ENCODE data around the gene TAGLN. TPM values are rescaled to one million over a fixed set of nuclear protein-coding genes. Genes with fewer than 3 reads are reported as not detected.

The TAGLN gene
- total RNA-seq, 1 experiment from 2014 or later: 71.5 TPM

DNA sequence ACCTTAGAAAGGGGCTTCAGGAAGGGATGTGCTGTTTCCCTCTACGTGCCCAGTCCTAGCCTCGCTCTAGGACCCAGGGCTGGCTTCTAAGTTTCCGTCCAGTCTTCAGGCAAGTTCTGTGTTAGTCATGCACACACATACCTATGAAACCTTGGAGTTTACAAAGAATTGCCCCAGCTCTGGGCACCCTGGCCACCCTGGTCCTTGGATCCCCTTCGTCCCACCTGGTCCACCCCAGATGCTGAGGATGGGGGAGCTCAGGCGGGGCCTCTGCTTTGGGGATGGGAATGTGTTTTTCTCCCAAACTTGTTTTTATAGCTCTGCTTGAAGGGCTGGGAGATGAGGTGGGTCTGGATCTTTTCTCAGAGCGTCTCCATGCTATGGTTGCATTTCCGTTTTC, 2.2 kb upstream of the TAGLN start:
- ATAC-seq (no peak), DNase-seq (ENCODE audit: low spot score) (no peak)
- H3K9me3 Mint-ChIP-seq: no peaks in the 10 kb centered on the region
- CTCF ChIA-PET: interaction anchor here (0.7 to 5.9 kb wide), 10 partner anchors 12 to 454 kb away, joined by 3 to 48 read pairs (median 4); partner anchors contain the start of gene SIDT2
- no peaks in the 10 kb centered on the region for H3K36me3 Mint-ChIP-seq
- POLR2A ChIA-PET: interaction anchor here (0.5 to 2.0 kb wide), 2 partner anchors 15 to 18 kb away, joined by 5 to 10 read pairs; partner anchors contain the start of gene SIDT2
- H3K4me1 Mint-ChIP-seq: peaks cover 36% of the 10 kb centered on the region
- no peaks in the 10 kb centered on the region; the same call in 1 of the 2 replicates for H3K27me3 Mint-ChIP-seq (ENCODE audit: low read depth)
- peak overlapping the region; percentile 86; the same call in 1 of the 2 replicates for H3K27ac Mint-ChIP-seq
- TF ChIP-seq, protein P1, sequence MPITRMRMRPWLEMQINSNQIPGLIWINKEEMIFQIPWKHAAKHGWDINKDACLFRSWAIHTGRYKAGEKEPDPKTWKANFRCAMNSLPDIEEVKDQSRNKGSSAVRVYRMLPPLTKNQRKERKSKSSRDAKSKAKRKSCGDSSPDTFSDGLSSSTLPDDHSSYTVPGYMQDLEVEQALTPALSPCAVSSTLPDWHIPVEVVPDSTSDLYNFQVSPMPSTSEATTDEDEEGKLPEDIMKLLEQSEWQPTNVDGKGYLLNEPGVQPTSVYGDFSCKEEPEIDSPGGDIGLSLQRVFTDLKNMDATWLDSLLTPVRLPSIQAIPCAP (CRISPR knock-in tag; IDR thresholded peaks at IDR 0.05): no peak
- TF ChIP-seq ZNF138 (CRISPR knock-in tag; conservative IDR thresholded peaks at IDR 0.05) (no peak), ZNF232 (CRISPR knock-in tag; IDR thresholded peaks at IDR 0.05) (no peak)
- TF ChIP-seq, protein P2, sequence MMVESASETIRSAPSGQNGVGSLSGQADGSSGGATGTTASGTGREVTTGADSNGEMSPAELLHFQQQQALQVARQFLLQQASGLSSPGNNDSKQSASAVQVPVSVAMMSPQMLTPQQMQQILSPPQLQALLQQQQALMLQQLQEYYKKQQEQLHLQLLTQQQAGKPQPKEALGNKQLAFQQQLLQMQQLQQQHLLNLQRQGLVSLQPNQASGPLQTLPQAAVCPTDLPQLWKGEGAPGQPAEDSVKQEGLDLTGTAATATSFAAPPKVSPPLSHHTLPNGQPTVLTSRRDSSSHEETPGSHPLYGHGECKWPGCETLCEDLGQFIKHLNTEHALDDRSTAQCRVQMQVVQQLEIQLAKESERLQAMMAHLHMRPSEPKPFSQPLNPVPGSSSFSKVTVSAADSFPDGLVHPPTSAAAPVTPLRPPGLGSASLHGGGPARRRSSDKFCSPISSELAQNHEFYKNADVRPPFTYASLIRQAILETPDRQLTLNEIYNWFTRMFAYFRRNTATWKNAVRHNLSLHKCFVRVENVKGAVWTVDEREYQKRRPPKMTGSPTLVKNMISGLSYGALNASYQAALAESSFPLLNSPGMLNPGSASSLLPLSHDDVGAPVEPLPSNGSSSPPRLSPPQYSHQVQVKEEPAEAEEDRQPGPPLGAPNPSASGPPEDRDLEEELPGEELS (CRISPR knock-in tag; IDR thresholded peaks at IDR 0.05): no peak
- no peak overlapping the region for H3K4me3 Mint-ChIP-seq

DNA sequence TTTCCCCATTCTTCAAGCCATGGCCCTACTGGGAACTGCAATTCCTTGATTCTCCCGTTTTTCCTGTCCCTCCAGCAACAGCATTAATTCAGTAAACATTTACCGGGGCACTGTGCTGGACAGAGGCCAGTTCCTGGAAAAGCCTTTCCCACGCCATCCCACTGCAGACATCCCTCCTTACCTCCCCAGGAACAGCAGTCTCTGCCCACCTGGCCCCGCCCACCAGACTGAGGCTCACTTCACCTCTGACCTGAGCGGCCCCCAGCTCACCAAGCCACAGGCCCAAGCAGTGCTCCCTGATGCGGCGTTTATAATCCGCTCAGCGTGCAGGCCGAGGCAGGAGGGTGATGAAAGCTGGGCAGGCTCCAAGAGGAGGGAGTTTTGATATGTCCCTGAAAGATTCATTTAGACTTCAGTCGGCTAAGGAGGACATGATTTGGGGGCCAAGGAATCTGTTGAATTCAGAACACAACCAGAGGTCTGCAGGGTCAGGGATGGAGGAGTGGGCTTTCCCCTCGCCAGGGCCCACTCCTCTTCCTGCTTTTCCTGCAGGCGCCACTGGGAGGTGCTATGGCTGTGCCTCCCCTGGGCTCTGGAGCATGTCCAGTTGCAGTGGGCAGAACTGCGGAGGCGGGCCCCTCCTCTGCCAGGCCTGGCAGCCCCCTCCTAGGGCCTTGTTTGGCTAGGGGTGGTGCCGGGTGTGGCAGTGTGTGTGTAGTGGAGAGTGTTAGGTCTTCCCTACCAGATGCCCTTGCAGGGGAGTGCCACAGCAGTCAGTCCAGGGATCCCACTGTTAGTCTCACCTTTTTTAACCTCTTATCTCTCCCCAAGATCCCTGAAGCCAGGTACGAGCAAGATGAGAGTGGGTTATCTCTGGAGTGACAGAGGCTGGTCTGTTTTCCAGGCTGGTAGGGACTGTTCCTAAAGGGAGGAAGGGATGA, 1.4 kb upstream of the TAGLN start:
- Mint-ChIP-seq H3K27ac (peak overlapping the region; percentile 86), H3K4me1 (peaks cover 36% of the 10 kb centered on the region), H3K27me3 (ENCODE audit: low read depth) (no peaks in the 10 kb centered on the region; the same call in 1 of the 2 replicates), H3K36me3 (no peaks in the 10 kb centered on the region), H3K9me3 (no peaks in the 10 kb centered on the region), H3K4me3 (peak overlapping the region; percentile 25)
- POLR2A ChIA-PET: interaction anchor here (2.0 kb wide), 1 partner anchor 19 kb away, joined by 10 read pairs; the partner anchor contains the start of gene SIDT2
- TF ChIP-seq ETV6 (CRISPR knock-in tag; IDR thresholded peaks at IDR 0.05) (0 out of 2 replicates have a peak, but pooled peaks have one; percentile 42), FOXK1 (CRISPR knock-in tag; IDR thresholded peaks at IDR 0.05) (no peak), ZNF416 (CRISPR knock-in tag; IDR thresholded peaks at IDR 0.05) (0 out of 2 replicates have a peak, but pooled peaks have one; percentile 29), PRRX2 (CRISPR knock-in tag; IDR thresholded peaks at IDR 0.05) (0 out of 2 replicates have a peak, but pooled peaks have one; percentile 30), JUN (CRISPR knock-in tag; IDR thresholded peaks at IDR 0.05) (no peak), ZNF671 (CRISPR knock-in tag; IDR thresholded peaks at IDR 0.05) (0 out of 2 replicates have a peak, but pooled peaks have one; percentile 57), NFATC4 (CRISPR knock-in tag; IDR thresholded peaks at IDR 0.05) (peak; percentile 63; the same call in 1 of the 2 replicates), HMGXB4 (CRISPR knock-in tag; IDR thresholded peaks at IDR 0.05) (peak; percentile 65; the same call in 1 of the 2 replicates)
- TF ChIP-seq, protein P3, sequence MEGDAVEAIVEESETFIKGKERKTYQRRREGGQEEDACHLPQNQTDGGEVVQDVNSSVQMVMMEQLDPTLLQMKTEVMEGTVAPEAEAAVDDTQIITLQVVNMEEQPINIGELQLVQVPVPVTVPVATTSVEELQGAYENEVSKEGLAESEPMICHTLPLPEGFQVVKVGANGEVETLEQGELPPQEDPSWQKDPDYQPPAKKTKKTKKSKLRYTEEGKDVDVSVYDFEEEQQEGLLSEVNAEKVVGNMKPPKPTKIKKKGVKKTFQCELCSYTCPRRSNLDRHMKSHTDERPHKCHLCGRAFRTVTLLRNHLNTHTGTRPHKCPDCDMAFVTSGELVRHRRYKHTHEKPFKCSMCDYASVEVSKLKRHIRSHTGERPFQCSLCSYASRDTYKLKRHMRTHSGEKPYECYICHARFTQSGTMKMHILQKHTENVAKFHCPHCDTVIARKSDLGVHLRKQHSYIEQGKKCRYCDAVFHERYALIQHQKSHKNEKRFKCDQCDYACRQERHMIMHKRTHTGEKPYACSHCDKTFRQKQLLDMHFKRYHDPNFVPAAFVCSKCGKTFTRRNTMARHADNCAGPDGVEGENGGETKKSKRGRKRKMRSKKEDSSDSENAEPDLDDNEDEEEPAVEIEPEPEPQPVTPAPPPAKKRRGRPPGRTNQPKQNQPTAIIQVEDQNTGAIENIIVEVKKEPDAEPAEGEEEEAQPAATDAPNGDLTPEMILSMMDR (IDR thresholded peaks at IDR 0.05): peak; percentile 47
- TF ChIP-seq, protein P4, sequence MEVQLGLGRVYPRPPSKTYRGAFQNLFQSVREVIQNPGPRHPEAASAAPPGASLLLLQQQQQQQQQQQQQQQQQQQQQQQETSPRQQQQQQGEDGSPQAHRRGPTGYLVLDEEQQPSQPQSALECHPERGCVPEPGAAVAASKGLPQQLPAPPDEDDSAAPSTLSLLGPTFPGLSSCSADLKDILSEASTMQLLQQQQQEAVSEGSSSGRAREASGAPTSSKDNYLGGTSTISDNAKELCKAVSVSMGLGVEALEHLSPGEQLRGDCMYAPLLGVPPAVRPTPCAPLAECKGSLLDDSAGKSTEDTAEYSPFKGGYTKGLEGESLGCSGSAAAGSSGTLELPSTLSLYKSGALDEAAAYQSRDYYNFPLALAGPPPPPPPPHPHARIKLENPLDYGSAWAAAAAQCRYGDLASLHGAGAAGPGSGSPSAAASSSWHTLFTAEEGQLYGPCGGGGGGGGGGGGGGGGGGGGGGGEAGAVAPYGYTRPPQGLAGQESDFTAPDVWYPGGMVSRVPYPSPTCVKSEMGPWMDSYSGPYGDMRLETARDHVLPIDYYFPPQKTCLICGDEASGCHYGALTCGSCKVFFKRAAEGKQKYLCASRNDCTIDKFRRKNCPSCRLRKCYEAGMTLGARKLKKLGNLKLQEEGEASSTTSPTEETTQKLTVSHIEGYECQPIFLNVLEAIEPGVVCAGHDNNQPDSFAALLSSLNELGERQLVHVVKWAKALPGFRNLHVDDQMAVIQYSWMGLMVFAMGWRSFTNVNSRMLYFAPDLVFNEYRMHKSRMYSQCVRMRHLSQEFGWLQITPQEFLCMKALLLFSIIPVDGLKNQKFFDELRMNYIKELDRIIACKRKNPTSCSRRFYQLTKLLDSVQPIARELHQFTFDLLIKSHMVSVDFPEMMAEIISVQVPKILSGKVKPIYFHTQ (CRISPR knock-in tag; IDR thresholded peaks at IDR 0.05): no peak; the same call in 1 of the 2 replicates
- ATAC-seq: peak; percentile 62
- DNase-seq (ENCODE audit: low spot score): peak; percentile 86
- CTCF ChIA-PET: interaction anchor here (0.7 to 5.9 kb wide), 11 partner anchors 12 to 455 kb away, joined by 3 to 48 read pairs (median 4); partner anchors contain the start of genes BACE1 and SIDT2

Measured in WTC11 (cell line).